Inflammatory macrophage treated with lipopolysaccharide for 1 hour (primary cell): ENCODE data around the gene DEFB125.
"Not testable (repeated sequence)": the region's sequence is repeated elsewhere in the genome, so short reads cannot be mapped to it uniquely, and the experiment has no call there.

Experiments used
- DNase-seq, 2 donors: peaks; one replicate each; pipeline ENCODE4 v3.0.0-alpha.2; 2020 to 2022

The DEFB125 gene, protein sequence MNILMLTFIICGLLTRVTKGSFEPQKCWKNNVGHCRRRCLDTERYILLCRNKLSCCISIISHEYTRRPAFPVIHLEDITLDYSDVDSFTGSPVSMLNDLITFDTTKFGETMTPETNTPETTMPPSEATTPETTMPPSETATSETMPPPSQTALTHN

DNA sequence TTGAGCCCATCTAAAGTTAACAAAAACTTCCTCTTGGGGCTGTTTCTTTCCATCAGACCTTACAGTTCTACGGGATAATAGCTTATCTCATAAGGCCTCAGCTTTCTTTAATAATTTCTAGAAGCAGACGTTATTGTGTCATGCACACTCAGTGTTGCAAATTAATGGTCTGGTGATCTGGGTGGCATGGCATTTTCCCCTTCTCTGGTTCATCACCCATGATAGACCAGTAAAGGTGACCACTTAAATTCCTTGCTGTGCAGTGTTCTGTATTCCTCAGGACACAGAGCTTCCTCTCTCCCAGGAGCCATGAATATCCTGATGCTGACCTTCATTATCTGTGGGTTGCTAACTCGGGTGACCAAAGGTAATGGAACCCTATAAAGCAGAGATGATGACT is at the start of gene DEFB125:
Gene DEFB125 (plus strand): TSS at position 272 of the 400 bp plus-strand sequence. CDS start 38 bp downstream, at position 310.
- no peak for DNase-seq

- DNase-seq = no peak
These were observed 27.2 kb upstream of the DEFB125 start for GRCh38 chr20:60035-60918.

- DNase-seq = no peak
These were observed 26.2 kb upstream of the DEFB125 start for GRCh38 chr20:61230-61629.

DNA sequence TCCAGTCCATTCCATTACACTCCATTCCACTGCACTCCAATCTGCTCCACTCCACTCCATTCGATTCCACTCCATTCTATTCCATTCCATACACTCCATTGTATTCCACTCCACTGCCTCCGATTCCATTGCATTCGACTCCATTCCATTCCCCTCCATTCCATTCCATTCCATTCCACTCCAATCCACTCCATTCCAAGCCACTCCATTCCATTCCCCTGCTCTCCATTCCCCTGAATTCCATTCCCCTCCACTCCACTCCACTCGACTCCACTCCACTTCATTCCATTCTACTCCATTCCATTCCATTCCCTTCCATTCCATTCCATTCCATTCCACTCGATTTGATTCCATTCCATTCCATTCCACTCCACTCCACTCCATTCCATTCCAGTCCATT is 25.7 kb upstream of the DEFB125 start:
- no peak for DNase-seq

GRCh38 chr20:62487-62886 is 25.0 kb upstream of the DEFB125 start:
- DNase-seq = no peak

DNA sequence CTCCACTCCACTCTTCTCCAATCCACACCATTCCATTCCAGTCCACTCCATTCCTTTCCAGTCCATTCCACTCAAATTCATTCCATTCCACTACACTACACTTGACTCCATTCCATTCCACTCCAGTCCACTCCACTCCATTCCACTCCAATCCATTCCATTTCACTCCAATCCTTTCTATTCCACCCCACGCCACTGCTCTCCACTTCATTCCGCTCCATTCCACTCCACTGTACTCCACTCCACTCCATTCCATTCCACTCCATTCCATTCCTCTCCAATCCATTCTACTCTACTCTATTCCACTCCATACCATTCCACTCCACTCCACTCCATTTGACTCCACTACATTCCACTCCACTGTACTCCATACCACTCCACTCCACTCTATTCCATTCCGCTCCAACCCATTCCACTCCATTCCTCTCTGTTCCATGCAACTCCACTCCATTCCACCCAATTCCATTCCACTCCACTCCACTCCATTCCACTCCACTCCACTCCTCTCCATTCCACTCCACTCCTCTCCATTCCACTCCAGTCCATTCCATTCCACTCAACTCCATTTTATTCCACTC is 23.4 kb upstream of the DEFB125 start:
- DNase-seq = no peak

DNA sequence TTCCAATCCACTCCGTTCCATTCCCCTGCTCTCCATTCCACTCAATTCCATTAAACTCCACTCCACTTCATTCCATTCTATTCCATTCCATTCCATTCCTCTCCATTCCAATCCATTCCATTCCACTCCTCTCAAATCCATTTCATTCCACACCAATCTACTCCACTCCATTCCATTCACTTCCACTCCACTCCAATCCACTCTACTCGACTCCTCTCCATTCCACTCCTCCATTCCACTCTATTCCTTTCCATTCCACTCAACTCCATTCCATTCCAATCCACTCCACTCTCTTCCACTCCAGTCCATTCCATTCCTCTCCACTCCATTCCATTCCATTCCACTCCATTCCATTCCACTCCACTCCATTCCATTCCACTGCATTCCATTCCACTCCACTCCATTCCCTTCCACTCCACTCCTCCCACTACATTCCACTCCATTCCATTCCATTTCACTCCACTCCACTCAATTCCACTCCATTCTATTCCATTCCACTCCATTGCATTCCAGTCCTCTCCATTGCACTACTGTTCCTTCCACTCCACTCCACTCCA is 22.6 kb upstream of the DEFB125 start:
- no peak for DNase-seq

- DNase-seq = no peak
These were observed 10.2 kb upstream of the DEFB125 start for GRCh38 chr20:77231-77630.

DNA sequence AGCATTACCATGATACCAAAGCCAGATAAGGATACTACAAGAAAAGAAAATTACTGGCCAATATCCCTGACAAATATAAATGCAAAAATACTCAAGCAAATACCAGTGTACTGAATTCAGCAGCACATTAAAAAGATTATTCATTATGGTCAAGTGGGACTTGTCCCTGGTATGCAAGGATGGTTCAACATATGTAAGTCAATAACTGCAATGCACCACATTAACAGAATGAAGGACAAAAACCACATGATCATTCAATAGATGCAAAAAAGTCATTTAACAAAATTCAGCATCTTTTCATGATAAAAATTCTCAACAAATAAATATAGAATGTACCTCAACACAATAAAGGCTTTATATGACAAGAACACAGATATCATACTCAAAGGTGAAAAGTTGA is 9.1 kb upstream of the DEFB125 start:
- no peak for DNase-seq

GRCh38 chr20:79565-79964 is 7.9 kb upstream of the DEFB125 start:
- DNase-seq = no peak

GRCh38 chr20:90651-91050 is 3.2 kb downstream of the DEFB125 start:
- DNase-seq = no peak

DNA sequence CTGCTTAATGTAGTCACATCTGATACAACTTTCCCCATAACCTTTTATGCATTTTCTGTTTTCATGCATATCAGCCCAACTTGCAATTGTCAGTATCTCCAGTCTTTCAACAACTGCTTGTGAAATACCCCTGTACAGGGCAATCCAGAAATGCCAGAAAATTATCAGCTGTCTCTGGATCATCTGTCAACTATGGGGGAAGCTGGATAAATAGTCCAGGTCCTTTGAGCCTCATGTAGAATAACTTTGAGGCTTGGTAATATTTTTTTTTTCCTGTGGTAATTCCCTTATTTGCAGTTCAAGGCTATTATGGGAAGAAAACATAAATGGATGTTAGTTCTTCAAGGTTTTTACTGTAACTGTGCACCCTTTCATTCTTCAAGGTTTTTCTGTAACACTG is 6.2 kb downstream of the DEFB125 start:
- DNase-seq = no peak

- no peak for DNase-seq
These were observed 7.7 kb downstream of the DEFB125 start for GRCh38 chr20:95215-95614.

GRCh38 chr20:97691-98090 is 10.2 kb downstream of the DEFB125 start:
- DNase-seq = not testable (repeated sequence)

- DNase-seq = no peak
These were observed 14.5 kb downstream of the DEFB125 start for GRCh38 chr20:101975-102374.

GRCh38 chr20:103456-103855 is 16.0 kb downstream of the DEFB125 start:
- DNase-seq = no peak

GRCh38 chr20:112396-112795 is 24.9 kb downstream of the DEFB125 start:
- no peak for DNase-seq

- DNase-seq = no peak
These were observed 30.0 kb downstream of the DEFB125 start for GRCh38 chr20:117518-117917.

- DNase-seq = not testable (repeated sequence)
These were observed 42.4 kb downstream of the DEFB125 start for GRCh38 chr20:129786-130323.

DNA sequence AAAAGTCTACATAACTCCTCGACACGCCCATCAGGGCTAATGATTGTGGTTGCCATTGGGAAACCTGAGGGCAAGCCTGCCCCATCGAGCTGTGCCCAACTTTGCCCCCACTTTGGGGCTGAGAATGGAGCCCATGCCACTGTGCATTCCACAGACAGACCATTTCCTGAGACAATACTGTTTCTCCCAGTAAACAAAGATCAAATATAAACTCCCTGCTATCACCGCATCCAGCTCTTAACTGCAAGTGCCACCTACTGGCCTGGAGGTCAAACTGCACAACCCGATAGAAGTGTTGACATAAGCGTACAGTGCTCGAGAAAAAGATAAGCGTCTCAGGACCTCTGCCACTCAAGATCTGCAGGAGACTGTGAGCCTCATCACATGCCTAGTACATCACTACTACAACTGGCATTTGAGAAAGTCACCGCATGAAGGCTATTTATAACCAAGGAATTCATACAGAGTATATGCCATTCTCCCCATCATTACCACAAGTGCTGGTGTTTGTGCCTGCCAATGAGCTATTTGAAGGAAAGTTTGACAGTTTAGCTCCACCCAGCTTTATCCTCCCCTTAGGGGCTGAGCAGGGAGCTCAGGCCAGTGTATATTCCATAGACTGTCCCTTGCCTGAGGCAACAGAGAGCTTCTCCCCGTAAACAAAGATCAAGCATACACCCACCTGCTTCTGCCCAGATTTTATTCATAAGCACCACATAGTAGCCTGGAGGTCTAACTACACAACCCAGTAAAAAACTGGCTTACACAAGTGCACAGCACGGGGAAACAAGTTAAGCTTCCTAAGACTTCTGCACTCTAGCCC is 50.4 kb downstream of the DEFB125 start:
- peak in 1 of 2 donors; percentile 23 for DNase-seq

GRCh38 chr20:142290-142689 is 54.8 kb downstream of the DEFB125 start, which contains the start of gene DEFB126:
Gene DEFB126, plus strand, starts transcription at chr20:142590. Its CDS starts 39 bp downstream, at chr20:142629.
- DNase-seq = no peak

GRCh38 chr20:145877-146276 is 58.4 kb downstream of the DEFB125 start:
- DNase-seq = no peak
